ENCODE results near the gene SLC4A11. TPM values are rescaled to one million over a fixed set of nuclear protein-coding genes. Genes with fewer than 3 reads are reported as not detected.

SLC4A11 gene
- total RNA-seq, 1 donor from 2014 or later, result 0.58 TPM

DNA sequence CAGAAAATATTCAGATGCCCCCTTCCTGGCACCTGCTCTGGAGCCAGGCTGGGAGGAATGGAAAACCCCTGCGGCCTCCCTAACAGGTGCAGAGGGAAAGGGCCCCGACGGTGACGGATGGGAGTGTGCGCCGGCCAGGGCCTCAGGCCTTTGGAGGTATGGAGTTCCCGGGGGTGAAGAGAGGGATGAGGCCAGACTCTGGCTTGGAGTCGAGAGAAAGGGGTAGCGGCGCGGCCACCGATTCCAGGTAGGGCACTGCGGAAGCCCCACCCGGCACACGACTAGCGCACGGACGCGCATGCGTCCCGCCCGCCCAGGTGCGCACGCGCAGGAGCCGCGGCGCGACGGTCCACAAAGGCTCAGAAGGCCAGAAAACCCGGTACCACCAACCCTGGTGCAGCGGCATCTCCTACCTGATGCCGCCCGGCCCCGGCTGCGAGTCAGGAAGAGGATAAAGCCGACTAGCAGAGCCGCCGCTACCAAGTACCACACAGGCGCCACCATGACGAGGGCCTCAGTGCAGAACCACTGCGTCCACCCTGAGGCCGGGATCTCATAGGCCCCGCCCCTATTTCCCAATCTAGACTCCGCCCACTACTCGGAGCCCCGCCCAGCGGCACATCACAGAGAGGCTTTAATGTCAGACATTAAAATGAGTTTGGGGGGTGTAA is 34.7 kb downstream of the SLC4A11 start, which contains the start of gene DDRGK1:
Gene DDRGK1 (minus strand): TSS at position 559 of the 671 bp plus-strand sequence. CDS start 55 bp downstream, at position 504.
- POLR2A ChIA-PET, result interaction anchor here (0.6 to 1.6 kb wide), 4 partner anchors 28 to 833 kb away, joined by 3 to 4 read pairs (median 4); partner anchors contain the start of genes FASTKD5 and UBOX5

DNA sequence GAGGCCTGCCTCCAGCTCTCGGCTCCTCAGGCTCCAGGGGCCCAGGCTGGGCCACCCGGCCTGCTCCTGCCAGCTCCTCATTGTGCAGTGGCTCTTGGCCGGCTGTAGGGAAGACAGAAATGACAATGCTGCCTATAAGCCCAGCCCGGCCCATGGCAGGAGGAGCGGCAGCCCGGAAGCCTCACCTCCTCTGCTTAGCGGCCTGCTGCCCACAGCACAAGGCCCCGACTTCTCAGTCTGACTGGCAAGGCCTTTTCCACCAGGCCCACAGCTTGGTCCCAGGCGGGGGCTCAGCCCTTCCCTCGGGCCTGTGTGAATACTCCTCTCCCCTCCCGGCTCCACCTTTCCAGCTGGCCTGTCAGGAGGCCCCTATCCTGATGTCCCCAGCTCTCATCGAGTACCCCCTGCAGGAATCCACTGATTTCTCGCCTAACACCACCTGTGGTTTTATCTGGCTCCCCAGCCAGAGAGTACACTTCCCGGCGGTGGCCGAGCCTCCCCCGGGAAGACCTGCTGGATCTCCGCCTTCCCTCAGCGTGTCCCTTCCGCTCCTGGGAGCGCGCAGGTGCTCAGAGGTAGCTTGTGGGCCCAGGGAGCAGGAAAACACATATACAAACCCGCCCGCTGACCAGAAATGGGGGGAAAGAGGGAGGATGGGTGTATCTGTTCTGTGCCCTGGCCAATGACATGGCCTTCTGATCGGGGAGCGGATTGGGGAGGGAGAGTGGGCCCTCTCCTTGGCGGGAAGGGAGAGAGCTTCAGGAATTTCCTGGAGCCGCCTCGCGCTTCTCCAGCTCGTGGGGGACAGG is 35.5 kb downstream of the SLC4A11 start:
- CTCF ChIA-PET, result no interaction called here
- TF ChIP-seq, protein P1, sequence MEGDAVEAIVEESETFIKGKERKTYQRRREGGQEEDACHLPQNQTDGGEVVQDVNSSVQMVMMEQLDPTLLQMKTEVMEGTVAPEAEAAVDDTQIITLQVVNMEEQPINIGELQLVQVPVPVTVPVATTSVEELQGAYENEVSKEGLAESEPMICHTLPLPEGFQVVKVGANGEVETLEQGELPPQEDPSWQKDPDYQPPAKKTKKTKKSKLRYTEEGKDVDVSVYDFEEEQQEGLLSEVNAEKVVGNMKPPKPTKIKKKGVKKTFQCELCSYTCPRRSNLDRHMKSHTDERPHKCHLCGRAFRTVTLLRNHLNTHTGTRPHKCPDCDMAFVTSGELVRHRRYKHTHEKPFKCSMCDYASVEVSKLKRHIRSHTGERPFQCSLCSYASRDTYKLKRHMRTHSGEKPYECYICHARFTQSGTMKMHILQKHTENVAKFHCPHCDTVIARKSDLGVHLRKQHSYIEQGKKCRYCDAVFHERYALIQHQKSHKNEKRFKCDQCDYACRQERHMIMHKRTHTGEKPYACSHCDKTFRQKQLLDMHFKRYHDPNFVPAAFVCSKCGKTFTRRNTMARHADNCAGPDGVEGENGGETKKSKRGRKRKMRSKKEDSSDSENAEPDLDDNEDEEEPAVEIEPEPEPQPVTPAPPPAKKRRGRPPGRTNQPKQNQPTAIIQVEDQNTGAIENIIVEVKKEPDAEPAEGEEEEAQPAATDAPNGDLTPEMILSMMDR (IDR thresholded peaks at IDR 0.05), result no peak
- intact Hi-C loops (cut with micrococcal nuclease), result loop anchor here (1.0 to 10.0 kb wide), 5 partner anchors 31 to 561 kb away; partner anchors contain the start of genes ADISSP, FASTKD5, LZTS3 and SLC4A11
- no peaks in the 10 kb centered on the region for H3K9me3 Mint-ChIP-seq
- DNase-seq (no peak), ATAC-seq (ENCODE audit: low read depth) (no peak)
- peak overlapping the region; percentile 94 for H3K27ac Mint-ChIP-seq
- peak overlapping the region; percentile 97 for H3K4me3 Mint-ChIP-seq
- no peaks in the 10 kb centered on the region for H3K27me3 Mint-ChIP-seq
- peaks cover 18% of the 10 kb centered on the region for H3K4me1 Mint-ChIP-seq
- peaks cover 35% of the 10 kb centered on the region for H3K36me3 Mint-ChIP-seq (ENCODE audit: low read depth)
- POLR2A ChIA-PET, result interaction anchor here (0.6 to 1.6 kb wide), 3 partner anchors 44 to 110 kb away, joined by 3 to 4 read pairs (median 3); partner anchors contain the start of genes FASTKD5 and UBOX5

More for the DNA sequence above, 34.7 kb downstream of the SLC4A11 start, which contains the start of gene DDRGK1:
- CTCF ChIA-PET, result no interaction called here
- intact Hi-C loops (cut with micrococcal nuclease), result loop anchor here (1.0 to 10.0 kb wide), 5 partner anchors 31 to 561 kb away; partner anchors contain the start of genes ADISSP, FASTKD5, LZTS3 and SLC4A11
- Mint-ChIP-seq H3K4me3 (peak within 1 kb of the TSS; percentile 97), H3K27me3 (no peaks in the 10 kb centered on the region), H3K9me3 (no peaks in the 10 kb centered on the region), H3K27ac (peak within 1 kb of the TSS; percentile 94), H3K36me3 (ENCODE audit: low read depth) (peaks cover 31% of the 10 kb centered on the region), H3K4me1 (peaks cover 22% of the 10 kb centered on the region)
- peak; percentile 93 for ATAC-seq (ENCODE audit: low read depth)
- TF ChIP-seq, protein P1 (IDR thresholded peaks at IDR 0.05), result no peak
- peak; percentile 93 for DNase-seq

DNA sequence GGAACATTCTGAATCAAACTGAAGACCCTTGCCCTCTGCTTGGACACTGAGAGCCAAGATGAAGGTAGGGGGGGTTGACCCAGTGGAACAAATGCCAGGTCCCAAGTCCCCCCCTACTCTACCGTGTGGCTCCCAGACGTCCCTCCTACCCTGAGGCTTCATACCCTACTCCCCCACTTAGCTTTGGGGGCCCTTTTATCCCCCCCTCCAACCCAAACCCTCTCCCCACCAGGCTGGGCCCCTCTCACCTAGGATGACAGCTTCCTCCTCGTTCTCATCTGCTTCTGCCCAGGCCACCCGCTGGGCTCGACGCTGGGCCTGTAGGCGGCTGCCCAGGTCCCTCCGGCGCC is 36.0 kb downstream of the SLC4A11 start:
- Mint-ChIP-seq H3K9me3 (no peaks in the 10 kb centered on the region), H3K4me1 (peaks cover 13% of the 10 kb centered on the region), H3K27ac (no peak overlapping the region), H3K36me3 (ENCODE audit: low read depth) (peaks cover 36% of the 10 kb centered on the region), H3K4me3 (peak overlapping the region; percentile 32), H3K27me3 (no peaks in the 10 kb centered on the region)
- POLR2A ChIA-PET, result interaction anchor here (0.6 kb wide), 1 partner anchor 58 kb away, joined by 3 read pairs; no protein-coding TSS in a partner anchor
- intact Hi-C loops (cut with micrococcal nuclease), result loop anchor here (5.0 to 10.0 kb wide), 2 partner anchors 46 to 562 kb away; partner anchors contain the start of genes ADISSP, FASTKD5 and UBOX5
- no peak for DNase-seq
- TF ChIP-seq, protein P1 (IDR thresholded peaks at IDR 0.05), result no peak
- CTCF ChIA-PET, result no interaction called here
- no peak for ATAC-seq (ENCODE audit: low read depth)

DNA sequence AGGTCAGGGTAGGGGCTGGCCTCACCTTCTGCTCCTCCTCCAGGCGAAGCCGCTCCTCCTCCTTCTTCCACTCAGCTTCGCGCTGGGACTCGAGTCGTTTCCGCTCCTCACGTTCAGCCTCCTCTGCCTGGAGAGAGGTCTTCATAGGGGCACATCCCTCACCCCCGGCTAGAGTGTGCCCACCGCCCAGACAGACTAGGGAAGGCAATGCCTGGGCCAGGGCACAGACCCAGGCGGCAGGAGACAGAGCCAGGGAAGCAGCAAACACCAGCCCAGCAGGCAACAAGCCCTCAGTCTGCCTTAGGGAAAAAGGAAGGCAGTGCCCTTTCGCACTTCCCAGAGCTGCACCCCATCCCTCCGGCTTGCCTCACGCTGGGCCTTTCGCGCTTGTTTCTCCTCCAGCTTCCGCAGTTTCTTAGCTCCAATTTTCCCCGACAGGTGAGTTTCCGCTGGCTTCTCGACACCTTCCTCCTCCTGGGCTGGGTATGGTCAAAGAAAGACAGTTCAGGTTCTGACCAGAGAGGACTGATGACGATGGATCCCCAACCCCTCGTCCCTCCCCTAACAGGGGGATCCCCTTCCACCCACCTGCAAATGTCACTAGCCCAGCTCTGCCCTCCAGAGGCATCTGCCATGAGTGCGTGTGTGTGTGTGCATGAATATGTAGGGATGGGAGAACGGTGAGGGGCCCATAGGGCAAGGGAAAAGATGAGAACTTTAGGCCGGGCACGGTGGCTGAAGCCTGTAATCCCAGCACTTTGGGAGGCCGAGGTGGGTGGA is 38.8 kb downstream of the SLC4A11 start:
- ChIA-PET CTCF (no interaction called here), POLR2A (no interaction called here)
- Mint-ChIP-seq H3K27ac (no peak overlapping the region), H3K27me3 (no peaks in the 10 kb centered on the region), H3K36me3 (ENCODE audit: low read depth) (peaks cover 61% of the 10 kb centered on the region), H3K4me3 (no peak overlapping the region), H3K4me1 (peaks cover 13% of the 10 kb centered on the region), H3K9me3 (no peaks in the 10 kb centered on the region)
- no peak for ATAC-seq (ENCODE audit: low read depth)
- TF ChIP-seq, protein P1 (IDR thresholded peaks at IDR 0.05), result no peak
- intact Hi-C loops (cut with micrococcal nuclease), result loop anchor here (5.0 to 10.0 kb wide), 2 partner anchors 43 to 565 kb away; partner anchors contain the start of genes ADISSP, FASTKD5 and UBOX5
- no peak for DNase-seq

All from activated B cell treated with CpG ODN at 0.5 μM for 24 hours (primary cell).